GM21528 (cell line): ENCODE measurements around the gene CYTH3.

Experiments
- ATAC-seq: cut with Tn5 transposase; IDR thresholded peaks from one replicate; pipeline ENCODE4 v1.9.1; 2021; ENCODE audit warnings: mild to moderate bottlenecking, moderate library complexity; ENCODE audit not compliant: unreplicated experiment, low FRiP score

CYTH3 gene

GRCh38 chr7:6168477-6168868 is 104.0 kb downstream of the CYTH3 start:
- ATAC-seq, result no peak

DNA sequence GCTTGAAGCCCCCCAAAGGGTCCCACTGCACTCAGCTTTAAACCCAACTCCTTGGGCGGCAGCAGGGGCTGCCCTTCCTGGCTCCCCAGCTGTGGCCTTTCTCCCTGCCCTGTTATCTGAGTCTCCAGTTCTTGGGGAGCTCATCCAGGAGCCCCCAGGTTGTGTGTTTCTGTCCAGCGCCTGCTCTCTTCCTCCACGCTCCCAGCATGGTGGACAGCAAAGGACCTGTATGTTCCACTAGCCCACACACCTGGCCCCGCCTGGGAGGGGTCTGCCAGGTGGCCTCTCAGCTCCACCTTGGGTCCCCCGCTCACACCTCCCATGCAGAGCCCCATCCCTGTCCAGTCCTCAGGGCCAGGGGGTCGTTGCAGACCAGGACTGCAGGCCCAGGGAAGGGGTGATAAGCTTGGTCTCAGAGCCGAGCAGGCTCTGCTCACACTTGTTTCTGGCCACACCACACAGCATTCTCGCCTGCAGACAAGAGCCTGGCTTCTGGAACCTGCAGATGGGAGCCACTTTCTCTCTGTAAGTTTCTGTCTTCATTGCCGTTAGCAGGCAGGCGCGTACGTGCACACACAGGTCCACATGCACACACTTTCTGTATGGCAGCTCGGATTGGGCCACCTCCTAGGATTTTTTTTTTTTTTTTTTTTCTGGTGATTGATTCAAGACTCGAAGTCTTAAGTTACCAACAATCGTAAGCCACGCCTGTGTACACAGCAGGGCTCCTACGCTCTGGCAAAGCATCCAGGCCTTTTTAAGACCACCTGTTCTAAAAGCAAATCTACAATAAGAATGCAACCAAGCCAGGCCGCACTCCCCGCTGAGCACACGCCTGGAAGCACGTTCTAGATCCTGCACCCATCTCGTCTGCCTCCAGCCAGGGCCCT is 104.6 kb downstream of the CYTH3 start:
- ATAC-seq, result no peak

DNA sequence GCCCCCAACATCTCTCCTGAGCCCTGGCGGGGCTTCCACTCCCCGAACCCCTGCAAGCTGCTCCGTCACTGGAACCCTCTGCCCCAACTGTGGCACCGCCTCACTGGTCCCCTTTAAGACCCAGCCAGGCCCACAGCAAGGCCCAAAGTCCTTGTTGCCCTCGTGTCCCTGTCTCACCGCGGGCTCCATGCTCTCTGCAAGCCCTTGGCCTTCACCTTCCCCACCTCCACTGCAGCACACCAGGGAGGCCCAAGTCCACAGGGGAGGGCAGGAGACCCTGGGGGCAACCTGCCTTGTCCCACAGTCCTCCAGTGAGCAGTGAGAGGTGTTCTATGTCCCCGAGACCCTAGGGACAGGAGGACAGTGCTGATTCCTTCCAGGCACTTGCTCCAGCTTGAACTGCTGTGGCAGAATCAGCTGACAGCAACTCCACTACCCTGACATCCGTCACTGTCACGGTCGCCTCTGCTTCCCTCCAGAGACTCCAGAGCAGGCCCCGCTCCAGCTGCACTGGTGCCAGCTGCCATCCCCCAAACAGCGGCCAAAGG is 105.3 kb downstream of the CYTH3 start:
- no peak for ATAC-seq

GRCh38 chr7:6166443-6166891 is 106.0 kb downstream of the CYTH3 start:
- ATAC-seq, result no peak

DNA sequence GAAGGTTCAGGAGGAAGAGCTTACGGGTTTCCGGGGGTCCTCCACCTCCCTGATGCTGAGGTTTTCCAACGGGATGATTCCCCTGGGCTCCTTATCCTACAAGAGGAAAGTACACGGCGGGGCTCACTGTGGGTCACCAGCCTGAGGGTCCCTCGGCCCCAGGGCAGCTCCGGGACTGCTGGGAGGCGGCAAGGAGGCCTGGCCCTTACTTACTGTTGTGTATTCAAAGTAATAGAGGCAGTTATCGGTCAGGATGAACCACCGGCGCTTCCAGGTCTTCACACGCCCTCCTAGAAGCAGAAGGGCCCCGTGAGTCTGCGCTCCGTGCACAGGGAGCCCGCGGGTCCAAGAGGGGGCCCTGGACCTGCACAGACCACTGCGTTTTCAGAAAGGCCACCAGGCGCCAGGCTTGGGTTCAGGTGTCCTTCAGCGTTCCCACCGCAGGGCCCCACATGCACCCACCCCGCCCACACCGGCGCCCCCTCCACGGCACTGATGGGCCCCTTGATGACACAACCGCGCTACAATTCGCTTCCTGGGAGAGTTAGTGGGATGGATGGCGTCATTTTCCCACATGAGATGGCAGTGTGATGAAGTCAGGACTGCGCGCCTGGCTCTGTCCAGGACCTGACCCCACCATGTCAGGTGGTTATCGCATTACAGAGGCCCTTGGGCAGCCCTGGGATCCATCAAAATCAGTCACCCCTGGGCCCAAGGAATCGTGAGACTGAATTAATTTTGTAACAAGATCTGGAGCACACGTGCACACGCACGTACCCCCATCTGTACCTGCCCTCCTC is 106.7 kb downstream of the CYTH3 start:
- ATAC-seq, result no peak

DNA sequence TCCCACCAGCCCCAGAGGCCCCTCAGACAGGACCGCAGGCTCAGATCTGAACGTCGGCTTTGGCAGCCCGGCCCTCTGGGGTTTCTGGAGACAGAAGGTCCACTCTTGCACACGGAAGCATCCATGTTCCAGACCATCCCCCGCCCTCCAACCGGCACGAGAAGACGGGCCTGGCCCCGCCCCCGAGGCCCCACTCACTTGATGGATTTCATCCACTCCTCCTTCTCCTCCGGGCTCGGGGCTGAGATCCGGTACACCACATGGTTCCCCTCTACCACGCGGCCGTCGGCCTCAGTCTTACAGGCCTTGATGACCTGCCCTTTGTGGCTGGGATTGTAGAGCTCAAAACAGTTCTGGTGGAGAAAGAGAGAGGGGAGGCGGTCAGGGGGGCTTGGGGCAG is 107.3 kb downstream of the CYTH3 start:
- ATAC-seq, result no peak

- ATAC-seq, result no peak
Measured at GRCh38 chr7:6164491-6164890, 107.9 kb downstream of the CYTH3 start.

DNA sequence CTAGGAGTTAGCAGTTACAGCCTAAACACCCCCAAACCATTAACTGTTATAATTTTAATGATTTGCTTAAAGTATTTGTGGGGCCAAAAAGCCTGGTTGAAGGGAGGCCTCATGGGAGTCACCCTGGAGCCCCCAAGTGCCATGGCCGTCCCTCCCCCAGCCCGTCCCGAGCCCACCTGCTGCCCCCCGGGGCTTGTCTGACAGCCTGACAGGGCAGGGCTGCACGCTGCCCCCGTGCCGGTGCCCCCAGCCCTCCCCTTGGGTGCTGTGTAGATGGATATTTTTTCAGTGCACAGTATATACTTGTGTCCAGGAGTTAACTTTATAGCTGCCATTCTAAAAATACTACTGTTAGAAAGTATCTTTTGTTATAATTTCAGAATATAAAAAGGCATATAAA is 108.4 kb downstream of the CYTH3 start:
- ATAC-seq, result no peak

DNA sequence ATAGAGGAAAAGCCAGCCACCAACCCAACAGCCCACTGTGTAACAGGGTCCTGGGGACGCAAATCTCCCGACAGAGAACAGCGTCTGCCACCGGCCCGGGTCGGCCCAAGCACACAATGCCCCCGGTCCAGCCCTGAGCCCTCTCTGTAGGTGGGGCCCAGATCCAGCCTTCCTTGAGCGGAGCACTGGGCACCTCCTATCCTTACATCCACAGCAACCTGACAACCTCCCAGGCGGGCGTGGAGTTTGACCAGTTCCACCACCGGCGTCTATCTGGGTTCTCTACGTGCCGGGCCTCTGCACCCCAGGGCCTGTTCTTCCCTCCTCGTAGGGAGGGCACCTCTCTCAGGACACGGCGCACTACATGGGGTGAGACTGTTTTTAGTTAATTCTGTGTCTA is 109.0 kb downstream of the CYTH3 start:
- ATAC-seq, result no peak

GRCh38 chr7:6162650-6163366 is 109.6 kb downstream of the CYTH3 start:
- no peak for ATAC-seq

DNA sequence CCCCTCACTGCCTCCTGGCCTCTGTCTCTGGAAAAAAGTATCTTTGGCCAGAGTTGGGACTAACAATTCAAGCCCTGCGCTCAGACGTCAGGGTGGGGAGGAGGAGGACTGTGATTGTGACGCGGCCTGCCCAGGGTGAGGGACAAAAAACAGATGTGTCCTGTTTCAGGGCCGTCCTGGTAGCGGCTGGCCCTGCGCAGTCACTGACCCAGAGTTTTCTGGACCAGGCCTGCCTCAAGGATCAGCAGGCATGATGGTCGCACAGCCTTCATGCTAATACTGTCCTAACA is 110.1 kb downstream of the CYTH3 start:
- no peak for ATAC-seq

GRCh38 chr7:6161463-6162330 is 110.7 kb downstream of the CYTH3 start:
- peak; percentile 60 for ATAC-seq

GRCh38 chr7:6160191-6160623 is 112.2 kb downstream of the CYTH3 start:
- no peak for ATAC-seq

GRCh38 chr7:6159524-6160031 is 112.8 kb downstream of the CYTH3 start:
- no peak for ATAC-seq

DNA sequence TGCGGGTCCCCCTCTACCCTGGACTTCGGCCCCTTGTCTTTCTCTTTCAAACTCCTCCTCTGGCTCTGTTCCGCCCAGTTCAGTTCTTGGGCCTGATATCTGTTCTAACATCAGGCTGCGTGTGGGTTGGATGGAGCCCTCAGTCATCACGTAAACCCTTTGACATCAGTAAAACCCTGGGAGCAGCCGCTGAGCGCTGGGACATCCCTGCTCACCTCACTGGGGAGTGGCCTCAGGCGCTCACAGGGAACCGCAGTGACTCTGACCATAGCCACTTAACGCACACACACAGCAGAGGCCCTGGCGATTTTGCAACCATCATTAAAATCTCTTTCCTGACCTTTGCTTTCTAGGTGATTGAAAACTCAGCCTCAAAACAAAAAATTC is 113.3 kb downstream of the CYTH3 start:
- ATAC-seq, result no peak

GRCh38 chr7:6158424-6159096 is 113.9 kb downstream of the CYTH3 start:
- ATAC-seq, result no peak

- no peak for ATAC-seq
Measured at GRCh38 chr7:6157685-6158423, 114.6 kb downstream of the CYTH3 start.

DNA sequence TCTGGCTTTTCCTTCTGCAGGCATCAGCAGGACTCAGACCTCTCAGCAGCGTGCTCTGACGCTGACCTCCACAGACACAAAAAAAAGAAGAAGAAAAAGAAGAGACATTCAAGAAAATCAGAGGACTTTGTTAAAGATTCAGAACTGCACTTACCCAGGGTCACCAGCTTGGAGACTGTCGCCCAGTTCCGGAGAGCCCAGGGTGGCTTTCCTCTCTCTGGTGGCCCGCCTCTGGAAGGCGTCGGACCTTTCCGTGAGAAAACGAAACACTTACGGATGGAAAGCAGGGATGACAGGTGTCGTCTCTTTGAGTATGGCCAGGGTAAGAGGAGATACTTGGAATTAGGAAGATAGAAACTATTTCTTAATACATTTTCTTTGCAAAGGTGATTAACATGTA is 115.7 kb downstream of the CYTH3 start:
- ATAC-seq, result no peak

- ATAC-seq, result no peak
Measured at GRCh38 chr7:6155596-6155995, 116.8 kb downstream of the CYTH3 start.
